ENCODE results near the gene DIAPH3.
A peak's percentile ranks its signal among the peaks of the same experiment; 100 is the strongest.

DIAPH3 gene

GRCh38 chr13:60066226-60066625, 97.5 kb downstream of the DIAPH3 start:
- H4K8ac ChIP-seq (ENCODE audit: low read length) = no peak overlapping the region
- no peak overlapping the region for H4K91ac ChIP-seq (ENCODE audit: low read length)
- H2BK120ac ChIP-seq (ENCODE audit: low read depth, low read length) = no peak overlapping the region
- H3K36me3 ChIP-seq (ENCODE audit: control insufficient read depth in 1 of 2, insufficient read depth in 2 of 2, low read depth in 1 of 2, low read length in 2 of 2) = peaks cover 0 to 3% of the 10 kb centered on the region in 2 experiments
- H3K79me1 ChIP-seq (replicated peaks; ENCODE audit: low read length, poor library complexity, severe bottlenecking) = peaks cover 16% of the 10 kb centered on the region
- no peak overlapping the region for H3K4ac ChIP-seq (ENCODE audit: low read depth in 1 of 2, low read length in 2 of 2)
- H3K27ac ChIP-seq (ENCODE audit: low read length, poor library complexity, severe bottlenecking) = no peak overlapping the region
- 100% methylated on average over 1 of the region's 1 CpG for WGBS
- H2BK15ac ChIP-seq (ENCODE audit: low read depth, poor library complexity, severe bottlenecking) = no peak overlapping the region
- no peak overlapping the region for H3K18ac ChIP-seq (ENCODE audit: low read depth in 1 of 2, low read length in 2 of 2)
- no peak overlapping the region for H3K23ac ChIP-seq (ENCODE audit: low read length in 2 of 2)
- peaks cover 4% of the 10 kb centered on the region for H3K9me3 ChIP-seq (ENCODE audit: control insufficient read depth, low read length)
- no peak overlapping the region for H2AFZ ChIP-seq (ENCODE audit: low read depth, low read length)
- no peak overlapping the region for H2BK12ac ChIP-seq (ENCODE audit: low read length in 2 of 2)
- no peak overlapping the region for H3K9ac ChIP-seq (ENCODE audit: low read length)
- H3K4me2 ChIP-seq (ENCODE audit: low read length, poor library complexity, severe bottlenecking) = no peak overlapping the region
- H3K14ac ChIP-seq (ENCODE audit: low read length in 2 of 2) = no peak overlapping the region
- no peak overlapping the region for H2AK5ac ChIP-seq (ENCODE audit: low read length, severe bottlenecking)
- H3K4me1 ChIP-seq (ENCODE audit: control insufficient read depth, insufficient read depth, low read depth, low read length) = no peaks in the 10 kb centered on the region
- H2BK5ac ChIP-seq (ENCODE audit: low read depth, low read length, poor library complexity, severe bottlenecking) = no peak overlapping the region
- H3K4me3 ChIP-seq (ENCODE audit: insufficient read depth in 1 of 2, low read depth in 1 of 2, low read length in 2 of 2) = no peak overlapping the region
- no peak for DNase-seq
- H3K27me3 ChIP-seq (ENCODE audit: control insufficient read depth in 1 of 2, insufficient read depth in 1 of 2, low read length in 2 of 2) = no peaks in the 10 kb centered on the region

GRCh38 chr13:60062502-60062901, 101.2 kb downstream of the DIAPH3 start:
- no peak for DNase-seq
- H3K4me1 ChIP-seq (ENCODE audit: control insufficient read depth, insufficient read depth, low read depth, low read length) = no peaks in the 10 kb centered on the region
- no peak overlapping the region for H3K4me3 ChIP-seq (ENCODE audit: insufficient read depth in 1 of 2, low read depth in 1 of 2, low read length in 2 of 2)
- H3K9ac ChIP-seq (ENCODE audit: low read length) = no peak overlapping the region
- no peaks in the 10 kb centered on the region for H3K27me3 ChIP-seq (ENCODE audit: control insufficient read depth in 1 of 2, insufficient read depth in 1 of 2, low read length in 2 of 2)
- H2BK120ac ChIP-seq (ENCODE audit: low read depth, low read length) = no peak overlapping the region
- H2BK15ac ChIP-seq (ENCODE audit: low read depth, poor library complexity, severe bottlenecking) = no peak overlapping the region
- H4K8ac ChIP-seq (ENCODE audit: low read length) = no peak overlapping the region
- peaks cover 0 to 3% of the 10 kb centered on the region in 2 experiments for H3K36me3 ChIP-seq (ENCODE audit: control insufficient read depth in 1 of 2, insufficient read depth in 2 of 2, low read depth in 1 of 2, low read length in 2 of 2)
- H3K79me1 ChIP-seq (replicated peaks; ENCODE audit: low read length, poor library complexity, severe bottlenecking) = peaks cover 19% of the 10 kb centered on the region
- H2AFZ ChIP-seq (ENCODE audit: low read depth, low read length) = peak overlapping the region; percentile 27
- no peak overlapping the region for H3K4me2 ChIP-seq (ENCODE audit: low read length, poor library complexity, severe bottlenecking)
- H4K91ac ChIP-seq (ENCODE audit: low read length) = no peak overlapping the region
- peaks cover 4% of the 10 kb centered on the region for H3K9me3 ChIP-seq (ENCODE audit: control insufficient read depth, low read length)
- H3K27ac ChIP-seq (ENCODE audit: low read length, poor library complexity, severe bottlenecking) = no peak overlapping the region
- no peak overlapping the region for H3K14ac ChIP-seq (ENCODE audit: low read length in 2 of 2)
- H2AK5ac ChIP-seq (ENCODE audit: low read length, severe bottlenecking) = no peak overlapping the region
- no peak overlapping the region for H3K18ac ChIP-seq (ENCODE audit: low read depth in 1 of 2, low read length in 2 of 2)
- H2BK12ac ChIP-seq (ENCODE audit: low read length in 2 of 2) = no peak overlapping the region
- no peak overlapping the region for H2BK5ac ChIP-seq (ENCODE audit: low read depth, low read length, poor library complexity, severe bottlenecking)
- 100% methylated on average over 2 of the region's 2 CpGs for WGBS
- no peak overlapping the region for H3K23ac ChIP-seq (ENCODE audit: low read length in 2 of 2)
- no peak overlapping the region for H3K4ac ChIP-seq (ENCODE audit: low read depth in 1 of 2, low read length in 2 of 2)

GRCh38 chr13:60061737-60062136, 102.0 kb downstream of the DIAPH3 start:
- no peak overlapping the region for H2BK5ac ChIP-seq (ENCODE audit: low read depth, low read length, poor library complexity, severe bottlenecking)
- no peak overlapping the region for H2BK12ac ChIP-seq (ENCODE audit: low read length in 2 of 2)
- no peak overlapping the region for H3K9ac ChIP-seq (ENCODE audit: low read length)
- no peak overlapping the region for H3K27ac ChIP-seq (ENCODE audit: low read length, poor library complexity, severe bottlenecking)
- no peak overlapping the region for H2AFZ ChIP-seq (ENCODE audit: low read depth, low read length)
- WGBS = 92% methylated on average over 3 of the region's 3 CpGs
- H3K4me3 ChIP-seq (ENCODE audit: insufficient read depth in 1 of 2, low read depth in 1 of 2, low read length in 2 of 2) = no peak overlapping the region
- peaks cover 4% of the 10 kb centered on the region for H3K9me3 ChIP-seq (ENCODE audit: control insufficient read depth, low read length)
- no peak for DNase-seq
- peaks cover 0 to 3% of the 10 kb centered on the region in 2 experiments for H3K36me3 ChIP-seq (ENCODE audit: control insufficient read depth in 1 of 2, insufficient read depth in 2 of 2, low read depth in 1 of 2, low read length in 2 of 2)
- no peaks in the 10 kb centered on the region for H3K4me1 ChIP-seq (ENCODE audit: control insufficient read depth, insufficient read depth, low read depth, low read length)
- no peak overlapping the region for H3K4ac ChIP-seq (ENCODE audit: low read depth in 1 of 2, low read length in 2 of 2)
- no peak overlapping the region for H2AK5ac ChIP-seq (ENCODE audit: low read length, severe bottlenecking)
- H3K4me2 ChIP-seq (ENCODE audit: low read length, poor library complexity, severe bottlenecking) = no peak overlapping the region
- no peak overlapping the region for H4K91ac ChIP-seq (ENCODE audit: low read length)
- H2BK15ac ChIP-seq (ENCODE audit: low read depth, poor library complexity, severe bottlenecking) = no peak overlapping the region
- H3K23ac ChIP-seq (ENCODE audit: low read length in 2 of 2) = no peak overlapping the region
- H3K18ac ChIP-seq (ENCODE audit: low read depth in 1 of 2, low read length in 2 of 2) = no peak overlapping the region
- H3K27me3 ChIP-seq (ENCODE audit: control insufficient read depth in 1 of 2, insufficient read depth in 1 of 2, low read length in 2 of 2) = no peaks in the 10 kb centered on the region
- no peak overlapping the region for H3K14ac ChIP-seq (ENCODE audit: low read length in 2 of 2)
- no peak overlapping the region for H2BK120ac ChIP-seq (ENCODE audit: low read depth, low read length)
- peaks cover 16% of the 10 kb centered on the region for H3K79me1 ChIP-seq (replicated peaks; ENCODE audit: low read length, poor library complexity, severe bottlenecking)
- no peak overlapping the region for H4K8ac ChIP-seq (ENCODE audit: low read length)

DNA sequence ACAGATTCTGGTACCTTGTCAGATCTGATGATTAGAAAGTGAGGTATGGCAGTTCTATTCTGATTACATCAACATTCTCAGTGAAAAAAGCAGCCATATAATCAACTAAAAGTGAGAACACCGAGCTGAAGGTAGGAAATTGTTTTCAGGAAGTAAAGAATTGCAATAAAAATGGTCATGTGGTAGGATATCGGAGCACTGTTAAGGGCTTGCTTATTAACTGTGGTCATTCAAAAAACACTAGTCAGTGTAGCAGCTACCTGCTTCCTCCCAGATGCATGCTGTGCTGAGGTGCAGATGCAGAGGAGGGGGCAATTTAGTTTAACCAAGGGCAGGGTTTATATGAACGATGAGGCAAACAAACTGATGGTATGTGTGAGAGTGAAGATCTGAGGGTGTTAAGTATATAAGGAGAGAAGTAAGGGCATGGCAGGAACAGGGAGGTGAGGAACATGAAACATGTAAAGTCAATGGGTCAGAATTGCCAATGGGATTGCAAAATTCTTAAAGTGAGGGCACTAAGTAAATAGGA, 111.9 kb downstream of the DIAPH3 start:
- H3K23ac ChIP-seq (ENCODE audit: low read length in 2 of 2) = no peak overlapping the region
- no peak overlapping the region for H3K14ac ChIP-seq (ENCODE audit: low read length in 2 of 2)
- no peaks in the 10 kb centered on the region for H3K27me3 ChIP-seq (ENCODE audit: control insufficient read depth in 1 of 2, insufficient read depth in 1 of 2, low read length in 2 of 2)
- H3K18ac ChIP-seq (ENCODE audit: low read depth in 1 of 2, low read length in 2 of 2) = no peak overlapping the region
- 87% methylated on average over 3 of the region's 3 CpGs for WGBS
- H3K4me3 ChIP-seq (ENCODE audit: insufficient read depth in 1 of 2, low read depth in 1 of 2, low read length in 2 of 2) = no peak overlapping the region
- H3K9ac ChIP-seq (ENCODE audit: low read length) = no peak overlapping the region
- H2AFZ ChIP-seq (ENCODE audit: low read depth, low read length) = no peak overlapping the region
- no peaks in the 10 kb centered on the region for H3K9me3 ChIP-seq (ENCODE audit: control insufficient read depth, low read length)
- no peak overlapping the region for H2BK15ac ChIP-seq (ENCODE audit: low read depth, poor library complexity, severe bottlenecking)
- H3K27ac ChIP-seq (ENCODE audit: low read length, poor library complexity, severe bottlenecking) = no peak overlapping the region
- H4K8ac ChIP-seq (ENCODE audit: low read length) = no peak overlapping the region
- H3K4ac ChIP-seq (ENCODE audit: low read depth in 1 of 2, low read length in 2 of 2) = no peak overlapping the region
- no peak overlapping the region for H3K4me2 ChIP-seq (ENCODE audit: low read length, poor library complexity, severe bottlenecking)
- no peaks in the 10 kb centered on the region for H3K4me1 ChIP-seq (ENCODE audit: control insufficient read depth, insufficient read depth, low read depth, low read length)
- DNase-seq = no peak
- H2AK5ac ChIP-seq (ENCODE audit: low read length, severe bottlenecking) = no peak overlapping the region
- no peak overlapping the region for H4K91ac ChIP-seq (ENCODE audit: low read length)
- no peak overlapping the region for H2BK12ac ChIP-seq (ENCODE audit: low read length in 2 of 2)
- H2BK120ac ChIP-seq (ENCODE audit: low read depth, low read length) = no peak overlapping the region
- H3K79me1 ChIP-seq (replicated peaks; ENCODE audit: low read length, poor library complexity, severe bottlenecking) = peaks cover 16% of the 10 kb centered on the region
- no peak overlapping the region for H2BK5ac ChIP-seq (ENCODE audit: low read depth, low read length, poor library complexity, severe bottlenecking)
- H3K36me3 ChIP-seq (ENCODE audit: control insufficient read depth in 1 of 2, insufficient read depth in 2 of 2, low read depth in 1 of 2, low read length in 2 of 2) = no peaks in the 10 kb centered on the region

Measured in mesenchymal stem cell (in vitro differentiated cells and primary cell).